Activated naive CD4-positive, alpha-beta T cell (primary cell): ENCODE results near the gene ARHGAP4.

Source experiments
- DNase-seq, 4 experiments: peaks; one replicate each; lab custom pipeline; 2025; lab: John Stamatoyannopoulos, UW

ARHGAP4 gene

DNA sequence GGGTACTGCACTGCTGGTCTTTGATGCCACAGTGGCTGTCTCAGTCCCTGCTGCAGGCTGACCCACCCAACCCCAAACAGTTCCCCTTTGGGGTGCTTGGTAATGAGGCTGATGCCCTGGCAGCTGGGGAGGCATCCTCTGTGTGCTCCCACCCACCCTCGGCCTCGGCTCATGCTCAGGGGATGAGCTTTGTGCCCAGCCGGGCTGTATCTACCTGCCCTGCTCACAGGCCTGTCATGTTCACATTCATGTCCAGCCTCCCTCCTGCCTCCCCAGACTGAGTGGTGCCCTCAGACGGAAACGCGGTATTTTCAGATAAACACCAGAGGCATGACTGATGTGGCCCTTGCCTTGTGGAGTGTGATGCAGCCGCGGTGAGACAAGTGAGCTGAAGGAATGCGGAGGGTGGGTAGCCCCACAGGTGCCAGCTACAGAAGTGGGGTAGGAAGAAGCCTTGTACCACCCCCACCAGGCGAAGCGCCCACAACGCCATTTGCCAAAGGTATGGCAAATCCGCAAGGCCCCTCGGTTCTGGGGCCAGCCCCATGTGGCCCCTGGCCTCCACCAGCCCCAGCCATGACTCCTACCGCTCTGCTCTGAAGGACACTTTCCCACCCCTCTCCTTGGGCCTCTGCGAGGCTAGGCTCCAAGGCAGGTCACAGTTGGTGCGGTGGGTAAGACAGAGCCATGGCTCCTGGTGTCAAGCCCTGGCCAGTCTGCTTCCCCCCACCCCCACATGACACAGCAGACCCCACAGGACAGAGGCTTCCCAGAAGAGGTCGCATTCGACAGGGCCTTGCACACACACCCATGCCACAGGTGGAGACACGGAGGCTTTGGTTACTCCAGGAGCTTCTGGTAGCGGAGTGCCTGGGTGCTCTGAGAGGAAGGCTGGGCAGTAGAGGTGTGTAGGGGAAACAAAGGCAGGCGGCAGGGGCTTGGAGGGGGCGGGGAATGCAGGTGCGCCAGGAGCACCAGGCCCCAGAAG, 20.2 kb upstream of the ARHGAP4 start:
- DNase-seq = no peak

GRCh38 chrX:153944800-153945150, 18.7 kb upstream of the ARHGAP4 start:
- DNase-seq = no peak

- peak in 2 of 4 experiments; percentile 20 to 39 for DNase-seq
Measured at GRCh38 chrX:153944140-153944799, 18.2 kb upstream of the ARHGAP4 start, which contains the start of gene RENBP. RENBP (minus strand) TSS chrX:153944643; CDS start chrX:153944610, 33 bp downstream.

GRCh38 chrX:153941336-153942252, 15.5 kb upstream of the ARHGAP4 start:
- no peak for DNase-seq

DNA sequence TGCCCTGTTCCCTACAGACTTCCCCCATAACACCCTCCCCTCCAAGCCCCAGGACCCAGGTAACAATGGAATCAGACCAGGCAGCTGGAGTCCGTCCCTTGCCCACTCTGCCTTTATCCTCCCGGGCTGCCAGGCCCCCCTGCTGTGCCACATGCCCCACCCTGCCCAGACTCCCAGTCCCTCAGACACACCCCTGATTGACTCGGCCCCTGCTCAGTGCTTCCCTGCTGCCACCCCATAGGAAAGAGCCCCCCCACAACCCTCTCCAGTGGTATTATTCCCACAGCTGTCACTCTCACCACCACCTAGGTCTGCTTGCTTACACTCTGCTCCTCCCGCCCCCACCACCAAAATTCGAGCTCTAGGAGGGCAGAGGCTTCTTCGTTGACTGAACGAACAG, 13.5 kb upstream of the ARHGAP4 start:
- no peak for DNase-seq

DNA sequence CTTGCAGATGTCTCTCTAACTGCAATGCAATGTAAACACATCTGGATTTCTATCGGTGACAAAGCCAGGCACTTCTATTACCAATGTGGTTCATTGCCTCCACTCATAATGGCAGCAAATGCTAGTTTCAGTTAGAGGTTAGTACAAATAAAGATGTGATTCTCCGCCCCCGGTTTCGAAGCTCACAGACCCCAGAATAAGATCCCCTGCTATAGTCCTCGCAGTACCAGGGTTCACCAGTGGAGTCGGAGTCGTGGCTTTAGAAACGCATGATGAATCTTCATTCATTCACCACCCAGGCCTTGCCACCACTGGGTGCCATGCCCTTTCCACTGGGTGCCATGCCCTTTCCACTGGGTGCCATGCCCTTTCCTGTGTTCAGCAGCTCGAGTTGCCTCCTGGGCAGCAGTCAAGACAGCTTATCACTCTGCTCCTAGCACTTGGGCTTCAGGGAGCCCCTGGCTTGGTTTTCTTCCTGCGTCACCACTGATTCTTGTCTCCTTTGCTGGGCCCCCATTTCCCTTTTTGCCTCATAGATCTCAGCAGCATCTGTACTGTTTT, 12.2 kb upstream of the ARHGAP4 start:
- DNase-seq = no peak

- DNase-seq = no peak
Measured at GRCh38 chrX:153937056-153937455, 11.0 kb upstream of the ARHGAP4 start.

DNA sequence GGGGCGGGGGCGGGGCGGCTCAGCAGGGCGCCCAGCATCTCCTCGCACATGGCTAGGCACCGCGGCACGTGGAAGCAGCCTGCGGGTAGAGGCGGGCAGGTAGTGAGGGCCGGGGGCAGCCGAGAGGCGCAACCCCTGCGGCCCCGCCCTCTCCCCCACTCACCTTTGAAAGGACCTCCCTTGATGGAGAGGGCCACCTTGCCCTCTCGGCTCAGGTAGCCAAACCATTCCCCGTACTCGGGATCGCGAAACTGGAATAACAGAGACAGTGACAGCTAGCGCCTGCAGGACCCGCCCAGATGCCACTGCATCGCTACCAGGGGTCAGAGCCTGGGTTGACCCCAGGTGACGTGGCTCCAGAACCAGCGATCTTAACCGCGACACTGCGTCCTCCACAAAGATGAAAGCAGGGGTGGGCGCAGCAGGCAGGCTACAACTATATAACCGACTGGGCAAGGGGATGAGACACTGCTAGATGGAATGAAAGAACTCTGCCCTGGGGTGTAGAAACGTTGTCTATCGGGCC, 9.3 kb upstream of the ARHGAP4 start:
- no peak for DNase-seq

DNA sequence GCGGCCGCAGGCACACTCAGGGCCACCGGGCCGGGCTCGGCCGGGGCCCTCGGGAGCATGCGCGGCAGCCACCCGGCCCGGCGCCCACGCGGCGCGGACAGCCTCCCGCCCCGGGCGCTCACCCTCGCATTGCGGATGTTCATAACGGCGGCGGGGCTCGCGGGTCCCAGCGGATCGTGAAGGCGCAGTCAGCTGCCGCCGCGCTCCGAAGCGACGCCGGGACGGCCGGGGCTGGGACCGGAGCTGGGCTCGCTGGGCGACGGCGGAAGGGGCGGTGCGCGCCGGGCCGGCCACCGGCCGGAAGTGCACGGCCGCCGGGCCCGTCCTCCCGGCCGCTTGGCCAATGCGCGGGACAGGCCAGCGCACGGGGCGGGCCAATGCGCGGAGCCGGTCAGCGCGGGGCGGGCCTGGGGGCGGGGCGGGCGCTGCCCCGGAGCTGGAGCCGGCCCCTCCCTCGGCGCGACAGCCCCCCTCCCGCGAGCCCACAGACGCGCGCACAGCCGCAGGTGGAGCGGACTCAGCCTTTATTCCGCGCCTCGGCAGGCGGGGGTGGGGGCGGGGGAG, 8.8 kb upstream of the ARHGAP4 start, which contains the start of gene NAA10:
Gene NAA10, minus strand, starts transcription at position 276 of the 564 bp plus-strand sequence. Its CDS starts 133 bp downstream, at position 143.
- peak in 1 of 4 experiments; percentile 48 for DNase-seq

GRCh38 chrX:153934148-153934761, 8.2 kb upstream of the ARHGAP4 start:
- no peak for DNase-seq

DNA sequence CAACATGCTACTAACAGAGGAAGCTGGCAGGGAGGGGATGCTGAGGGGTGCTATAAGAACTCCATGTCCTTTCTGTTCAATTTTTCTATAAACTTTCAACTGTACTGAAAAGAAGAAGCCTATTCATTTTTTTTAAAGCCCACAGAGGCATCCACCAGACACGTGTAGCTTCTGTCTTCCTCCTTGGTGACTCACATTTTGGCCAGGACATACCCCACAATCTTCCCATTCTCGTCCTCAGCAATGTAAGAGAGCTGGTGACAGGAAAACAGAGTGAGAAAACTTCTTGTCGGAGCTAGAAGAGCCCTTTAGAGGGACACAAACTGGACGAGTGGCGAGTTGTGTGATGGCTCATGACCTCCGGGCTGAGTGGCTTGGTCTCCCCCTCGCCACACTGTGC, 7.7 kb upstream of the ARHGAP4 start:
- DNase-seq = no peak

GRCh38 chrX:153932220-153932915, 6.3 kb upstream of the ARHGAP4 start:
- DNase-seq = no peak

GRCh38 chrX:153931748-153932147, 5.7 kb upstream of the ARHGAP4 start:
- DNase-seq = no peak

- no peak for DNase-seq
Measured at GRCh38 chrX:153931151-153931550, 5.1 kb upstream of the ARHGAP4 start.

DNA sequence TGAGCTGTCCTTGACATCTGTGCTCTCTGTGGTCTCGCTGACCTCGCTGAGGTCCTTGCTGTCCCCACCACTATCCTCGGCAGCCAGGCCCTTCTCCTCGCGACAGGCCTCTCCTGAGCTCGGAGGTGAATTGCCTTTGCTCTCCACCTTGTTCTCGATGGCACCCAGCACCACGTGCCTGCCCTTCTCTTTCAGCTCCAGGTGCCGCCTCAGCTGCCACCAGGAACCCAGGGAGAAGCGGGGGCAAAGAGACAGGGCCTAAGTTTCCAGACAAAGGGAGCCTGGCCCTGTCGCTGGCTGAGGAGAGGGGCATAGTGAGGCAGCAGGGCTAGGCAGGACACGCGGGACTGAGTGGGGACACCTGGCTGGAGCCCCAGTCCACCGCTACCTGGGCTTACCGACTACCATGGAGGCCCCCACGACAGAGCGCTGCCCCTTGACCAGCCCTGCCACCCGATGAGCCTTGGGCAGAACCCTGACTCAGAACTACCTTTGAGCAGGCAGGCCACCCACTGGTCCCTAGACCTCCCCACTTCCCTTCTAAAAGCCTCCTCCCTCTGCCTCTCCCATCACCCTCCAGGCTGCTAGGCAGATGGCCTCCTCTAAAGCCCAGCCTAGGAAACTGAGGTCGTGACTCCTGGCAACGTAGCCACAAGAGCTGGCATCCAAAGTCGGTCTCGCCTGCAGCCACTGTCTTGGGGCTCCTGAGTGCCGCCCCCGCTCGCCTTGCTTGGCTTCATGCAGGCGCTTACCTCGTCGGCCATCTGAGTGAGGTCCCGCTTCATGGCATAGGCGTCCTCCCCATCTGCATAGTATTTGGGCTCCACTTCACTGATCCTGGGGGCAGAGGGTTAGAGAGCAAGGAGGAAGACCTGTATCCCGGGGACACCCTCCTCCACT, 4.2 kb upstream of the ARHGAP4 start:
- no peak for DNase-seq

DNA sequence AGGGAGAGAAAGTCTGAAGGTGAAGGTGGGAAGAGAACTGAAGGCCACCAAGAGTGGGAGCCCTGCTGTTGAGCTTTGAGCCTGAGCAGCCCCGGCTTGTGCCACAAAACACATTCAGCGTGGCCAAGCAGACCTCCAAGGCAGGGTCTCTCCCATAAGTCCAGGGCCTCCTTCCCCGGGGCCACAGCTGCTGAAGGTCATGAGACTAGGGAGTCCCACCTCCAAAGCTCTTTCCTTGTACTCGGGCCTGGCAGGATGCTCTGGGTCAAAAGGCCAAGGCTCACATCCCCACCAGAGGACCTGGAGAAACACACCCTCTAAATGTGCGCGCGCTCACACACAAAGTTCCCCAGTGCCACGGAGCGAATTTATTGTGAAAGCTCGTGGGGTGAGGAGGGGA, 3.5 kb upstream of the ARHGAP4 start:
- no peak for DNase-seq

DNA sequence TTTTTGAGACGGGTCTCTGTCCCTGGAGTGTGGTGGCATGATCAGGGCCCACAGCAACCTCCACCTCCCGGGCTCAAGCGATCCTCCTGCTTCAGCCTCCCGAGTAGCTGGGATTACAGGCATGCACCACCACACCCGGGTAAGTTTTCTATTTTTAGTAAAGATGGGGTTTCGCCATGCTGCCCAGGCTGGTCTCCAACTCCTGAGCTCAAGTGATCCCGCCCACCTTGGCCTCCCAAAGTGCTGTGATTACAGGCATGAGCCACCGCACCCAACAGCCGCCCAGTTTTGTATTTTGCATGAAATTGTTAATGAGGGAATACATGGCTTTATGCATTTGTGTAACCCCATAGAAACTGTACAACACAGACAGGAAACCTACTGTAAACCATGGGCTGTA, 2.8 kb upstream of the ARHGAP4 start:
- no peak for DNase-seq

- peak; percentile 75 to 95 (median 87) for DNase-seq
Measured at GRCh38 chrX:153927922-153928760, 2.1 kb upstream of the ARHGAP4 start.
